G401.6 (cell line): ENCODE measurements around the gene TCHHL1.

Experiments
- FAIRE-seq: peaks from 2 replicates; lab custom pipeline; 2012; peaks lifted over from hg19 to GRCh38; lab: Jason Lieb, UNC

Gene TCHHL1

DNA sequence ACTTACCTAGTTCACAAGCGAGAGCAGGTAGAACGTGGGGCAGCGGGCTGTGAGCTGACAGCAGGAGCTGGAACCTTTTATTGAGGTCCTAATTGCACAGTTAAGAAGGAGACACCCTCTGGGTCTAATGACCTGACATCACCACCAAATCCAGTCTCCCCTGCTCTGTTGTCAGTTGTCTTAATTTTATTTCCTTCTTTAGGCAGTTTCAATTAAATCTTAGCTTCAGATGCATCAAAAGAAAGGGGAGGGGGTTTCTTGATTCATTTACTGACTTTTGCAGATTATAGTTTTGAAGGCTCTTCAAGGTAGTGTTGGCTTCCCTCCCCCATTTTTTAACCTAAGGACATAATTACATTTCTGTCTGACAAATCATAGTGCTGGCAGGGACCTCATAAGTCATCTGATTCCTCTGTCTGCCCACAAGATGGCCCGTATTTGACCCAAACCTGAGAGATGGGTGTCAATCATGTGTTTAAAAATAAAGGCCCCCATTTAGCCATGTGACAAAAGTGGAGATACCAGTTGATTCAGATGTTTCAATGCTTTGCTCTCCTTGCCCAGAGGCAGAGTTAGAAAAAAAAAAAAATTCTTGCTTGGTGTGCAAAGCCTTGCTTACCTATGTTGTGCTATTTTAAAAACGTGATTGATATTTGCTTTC is at the start of gene TCHHL1:
Gene TCHHL1, minus strand, starts transcription at position 51 of the 661 bp plus-strand sequence. CDS start 921 bp downstream, outside the sequence.
- FAIRE-seq: no peak

- no peak for FAIRE-seq
Observed at GRCh38 chr1:152137215-152137614, 48.4 kb upstream of the TCHHL1 start.

DNA sequence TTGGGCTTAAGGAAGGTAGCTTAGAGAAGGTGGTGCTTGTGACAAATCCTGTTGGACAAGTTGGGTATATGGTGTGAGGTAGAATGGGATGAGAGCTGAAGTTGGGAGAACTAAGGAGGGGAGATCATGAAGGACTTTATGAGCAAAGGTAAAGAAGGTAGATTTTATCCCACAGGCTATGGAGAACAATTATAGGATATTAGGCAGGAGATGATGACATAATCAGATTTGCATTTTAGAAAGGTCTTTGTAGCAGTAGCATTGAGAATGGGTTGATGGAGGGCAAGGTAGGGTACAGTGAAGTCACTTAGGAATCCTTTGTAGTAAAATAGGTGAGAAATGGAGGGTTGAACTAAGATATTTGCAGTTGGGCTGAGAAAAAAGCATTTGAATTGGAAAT is 41.3 kb upstream of the TCHHL1 start:
- FAIRE-seq: no peak

- no peak for FAIRE-seq
Observed at GRCh38 chr1:152127673-152128072, 38.8 kb upstream of the TCHHL1 start.

GRCh38 chr1:152125834-152126443 is 37.1 kb upstream of the TCHHL1 start:
- no peak for FAIRE-seq

DNA sequence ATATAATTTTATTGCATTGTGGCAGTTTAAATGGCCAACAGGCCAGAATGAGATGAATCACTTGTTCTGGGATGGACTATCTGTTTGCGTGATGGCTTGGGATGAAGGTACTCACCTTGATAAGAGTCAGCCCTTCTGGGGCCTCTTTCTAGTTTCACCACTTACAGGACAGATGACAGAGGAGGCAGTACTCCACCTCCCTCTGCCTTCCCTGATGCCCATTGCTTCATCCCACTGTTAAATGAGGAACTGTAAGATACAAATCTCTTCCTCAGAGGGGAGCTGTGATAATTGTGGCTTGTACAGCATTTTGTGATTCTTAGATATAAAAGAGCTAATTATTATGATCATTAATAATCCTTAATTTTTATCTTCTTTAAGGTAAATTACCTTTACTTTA is 30.1 kb upstream of the TCHHL1 start:
- no peak for FAIRE-seq

DNA sequence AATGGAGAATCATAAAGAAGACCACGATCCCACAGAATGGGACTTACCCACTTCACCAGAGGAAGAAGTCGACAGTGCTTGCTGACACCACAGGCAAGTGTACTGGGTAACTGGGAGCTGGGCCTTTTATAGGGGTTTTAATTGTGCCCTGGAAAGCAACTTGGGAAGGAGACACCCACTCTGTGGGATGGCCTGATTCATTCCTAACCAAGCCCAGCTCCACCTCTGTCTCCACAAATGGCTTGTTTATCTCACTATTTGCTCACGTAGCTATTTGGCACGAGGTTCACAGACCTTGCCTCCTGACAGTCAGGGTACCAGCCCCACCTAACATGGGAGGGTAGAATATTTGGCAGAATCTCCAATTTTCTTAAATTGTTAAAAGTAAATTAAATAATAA is 26.5 kb upstream of the TCHHL1 start, which contains the start of gene TCHH:
Gene TCHH, minus strand, starts transcription at position 101 of the 400 bp plus-strand sequence. CDS start 1,364 bp downstream, outside the sequence.
- no peak for FAIRE-seq

- FAIRE-seq: no peak
Observed at GRCh38 chr1:152112885-152113432, 24.1 kb upstream of the TCHHL1 start.

- no peak for FAIRE-seq
Observed at GRCh38 chr1:152112101-152112884, 23.4 kb upstream of the TCHHL1 start.

DNA sequence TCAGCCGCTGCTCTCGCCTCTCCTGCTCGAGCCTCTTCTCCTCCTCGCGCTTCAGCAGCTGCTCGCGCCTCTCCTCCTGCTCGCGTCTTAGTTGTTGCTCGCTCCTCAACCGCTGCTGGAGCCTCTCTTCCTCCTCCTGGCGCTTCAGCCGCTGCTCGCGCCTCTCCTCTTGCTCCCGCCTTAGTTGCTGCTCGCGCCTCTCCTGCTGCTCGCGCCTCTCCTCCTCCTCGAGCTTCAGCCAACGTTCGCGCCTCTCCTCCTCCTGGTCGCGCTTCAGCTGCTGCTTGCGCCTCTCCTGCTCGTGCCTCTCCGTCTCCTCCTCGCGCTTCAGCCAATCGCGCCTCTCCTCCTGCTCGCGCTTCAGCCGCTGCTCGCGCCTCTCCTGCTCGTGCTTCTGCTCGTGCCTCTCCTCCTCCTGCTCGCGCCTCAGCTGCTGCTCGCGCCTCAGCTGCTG is 22.7 kb upstream of the TCHHL1 start:
- FAIRE-seq: no peak

DNA sequence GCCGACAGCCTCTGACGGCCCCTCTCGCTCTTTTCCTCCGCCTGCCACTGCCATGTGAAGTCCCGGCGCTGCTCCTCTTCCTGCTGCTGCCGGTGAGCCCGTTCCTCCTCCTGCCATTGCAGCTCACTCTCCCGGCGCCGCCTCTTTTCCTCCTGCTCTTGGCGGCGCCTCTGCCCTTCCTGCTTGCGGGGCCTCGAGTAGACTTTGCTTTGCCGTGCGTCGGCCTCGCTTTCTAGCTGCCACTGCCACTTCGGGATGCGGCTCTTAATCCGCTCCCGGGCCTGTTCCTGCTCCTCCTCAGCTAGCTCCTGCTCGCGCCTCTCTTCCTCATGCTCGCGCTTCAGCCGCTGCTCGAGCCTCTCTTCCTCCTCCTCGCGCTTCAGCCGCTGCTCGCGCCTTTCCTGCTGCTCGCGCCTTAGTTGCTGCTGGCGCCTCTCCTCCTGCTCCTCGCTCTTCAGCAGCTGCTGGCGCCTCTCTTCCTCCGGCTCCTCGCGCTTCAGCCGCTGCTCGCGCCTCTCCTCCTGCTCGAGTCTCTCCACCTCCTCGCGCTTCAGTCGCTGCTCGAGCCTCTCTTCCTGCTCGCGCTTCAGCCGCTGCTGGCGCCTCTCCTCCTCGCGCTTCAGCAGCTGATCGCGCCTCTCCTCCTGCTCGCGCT is 22.1 kb upstream of the TCHHL1 start:
- no peak for FAIRE-seq

GRCh38 chr1:152110365-152110859 is 21.5 kb upstream of the TCHHL1 start:
- no peak for FAIRE-seq

DNA sequence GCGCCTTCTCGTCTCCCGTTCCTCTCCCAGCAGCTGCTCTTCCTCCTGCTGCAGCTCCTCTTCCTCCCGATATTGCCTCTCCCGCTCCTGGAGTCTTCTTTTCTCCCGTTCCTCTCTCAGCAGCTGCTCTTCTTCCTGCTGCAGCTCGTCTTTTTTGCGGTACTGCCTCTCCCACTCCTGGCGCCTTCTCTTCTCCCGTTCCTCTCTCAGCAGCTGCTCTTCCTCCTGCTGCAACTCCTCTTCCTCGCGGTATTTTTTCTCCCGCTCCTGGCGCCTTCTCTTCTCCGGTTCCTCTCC is 21.1 kb upstream of the TCHHL1 start:
- no peak for FAIRE-seq

DNA sequence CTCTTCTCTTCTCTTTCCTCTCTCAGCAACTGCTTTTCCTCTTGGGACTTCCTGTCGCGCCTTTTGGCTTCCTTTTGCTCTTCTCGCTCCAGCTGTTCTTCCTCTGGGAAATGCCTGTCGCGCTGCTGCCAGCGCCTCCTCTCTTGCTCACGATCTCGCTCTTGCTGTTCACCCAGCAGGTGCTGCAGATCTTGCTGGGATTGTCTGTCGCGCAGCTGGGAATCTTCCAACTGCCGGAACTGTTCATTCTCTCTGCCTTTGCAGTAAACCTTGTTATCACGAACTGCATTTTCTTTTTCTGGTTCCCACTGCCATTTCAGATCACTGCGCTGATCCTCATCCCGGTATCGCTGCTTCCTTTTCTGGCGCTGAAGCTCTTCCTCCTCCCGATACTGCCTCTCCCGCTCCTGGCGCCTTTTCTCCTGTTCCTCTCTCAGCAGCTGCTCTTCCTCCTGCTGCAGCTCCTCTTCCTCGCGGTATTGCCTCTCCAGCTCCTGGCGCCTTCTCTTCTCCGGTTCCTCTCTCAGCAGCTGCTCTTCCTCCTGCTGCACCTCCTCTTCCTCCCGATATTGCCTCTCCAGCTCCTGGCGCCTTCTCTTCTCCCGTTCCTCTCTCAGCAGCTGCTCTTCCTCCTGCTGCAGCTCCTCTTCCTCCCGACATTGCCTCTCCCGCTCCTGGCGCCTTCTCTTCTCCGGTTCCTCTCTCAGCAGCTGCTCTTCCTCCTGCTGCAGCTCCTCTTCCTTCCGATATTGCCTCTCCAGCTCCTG is 20.6 kb upstream of the TCHHL1 start:
- no peak for FAIRE-seq

DNA sequence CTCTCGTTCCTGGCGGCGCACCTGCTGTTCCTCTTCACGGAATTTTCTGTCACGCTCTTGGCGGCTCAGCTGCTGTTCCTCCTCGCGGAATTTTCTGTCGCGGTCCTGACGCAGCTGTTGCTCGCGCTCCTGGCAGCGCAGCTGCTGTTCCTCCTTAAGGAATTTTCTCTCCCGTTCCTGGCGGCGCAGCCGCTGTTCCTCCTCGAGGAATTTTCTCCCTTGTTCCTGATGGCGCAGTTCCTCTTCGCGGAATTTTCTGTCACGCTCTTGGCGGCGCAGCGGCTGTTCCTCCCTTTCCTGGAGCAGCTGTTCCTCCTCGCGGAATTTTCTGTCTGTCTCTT is 20.0 kb upstream of the TCHHL1 start:
- FAIRE-seq: no peak

- no peak for FAIRE-seq
Observed at GRCh38 chr1:152107984-152108881, 19.4 kb upstream of the TCHHL1 start.

DNA sequence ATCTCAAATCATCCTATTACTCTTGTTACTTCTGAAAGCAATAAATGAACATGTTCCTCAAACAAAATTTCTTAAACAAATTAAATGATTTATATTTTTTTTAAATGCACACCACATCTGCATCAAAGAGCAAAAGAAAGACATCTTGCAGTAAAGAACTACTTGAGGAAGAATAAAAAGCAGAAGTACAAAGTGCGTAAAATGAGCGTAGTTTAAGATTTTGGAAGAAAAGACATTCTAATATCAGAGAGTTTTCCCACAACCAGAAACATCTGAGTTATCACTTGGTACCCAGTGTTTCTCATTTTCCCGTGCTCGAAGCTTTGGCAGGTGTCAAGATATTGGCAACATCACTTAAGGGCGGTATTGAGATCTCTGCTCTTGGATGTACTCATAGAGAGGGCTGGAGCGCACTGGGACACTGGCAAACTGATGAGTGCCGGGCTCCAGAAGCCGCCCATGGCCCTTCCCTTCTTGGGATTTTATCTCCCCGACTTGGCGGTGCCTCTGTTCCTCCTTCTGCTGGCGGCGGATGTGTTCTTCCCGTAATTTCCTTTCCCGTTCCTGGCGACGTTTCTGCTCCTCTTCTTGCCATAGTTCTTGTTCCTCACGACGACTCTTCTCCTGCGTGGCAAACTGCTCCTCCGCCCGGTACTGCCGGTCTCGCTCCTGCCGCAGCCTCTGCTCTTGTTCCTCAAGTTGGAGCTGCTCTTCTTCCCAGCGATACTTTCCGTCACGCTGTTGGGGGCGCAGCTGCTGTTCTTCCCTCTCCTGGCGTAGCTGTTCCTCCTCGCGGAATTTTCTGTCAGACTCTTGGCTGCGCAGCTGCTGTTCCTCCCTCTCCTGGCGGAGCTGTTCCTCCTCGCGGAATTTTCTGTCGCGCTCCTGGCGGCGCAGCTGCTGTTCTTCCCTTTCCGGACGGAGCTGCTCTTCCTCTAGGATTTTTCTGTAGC is 18.4 kb upstream of the TCHHL1 start:
- no peak for FAIRE-seq

- no peak for FAIRE-seq
Observed at GRCh38 chr1:152104854-152105253, 16.0 kb upstream of the TCHHL1 start.

DNA sequence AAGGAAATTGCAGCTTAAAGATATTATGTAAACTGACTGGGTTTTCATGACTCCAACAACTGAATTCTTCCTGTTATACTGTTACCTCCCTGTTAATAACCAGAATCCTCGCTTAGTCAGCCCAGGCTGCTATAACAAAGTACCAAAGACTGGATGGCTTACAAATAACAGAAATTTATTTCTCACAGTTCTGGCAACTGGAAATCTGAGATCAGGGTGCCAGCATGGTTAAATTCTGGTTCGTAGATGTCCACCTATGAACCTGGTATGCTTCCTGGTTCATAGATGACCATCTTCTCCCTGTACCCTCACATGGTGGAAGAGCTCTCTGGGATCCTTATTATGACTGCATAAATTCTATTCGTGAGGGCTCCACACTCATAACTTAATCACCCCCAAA is 8.1 kb upstream of the TCHHL1 start:
- no peak for FAIRE-seq
